ENCODE measurements around the gene ST6GAL2.

ST6GAL2 gene

GRCh38 chr2:106899786-106900530 lies 14.0 kb upstream of the ST6GAL2 start:
- no peak for TF ChIP-seq CTCF (IDR thresholded peaks at IDR 0.05; ENCODE audit: low read depth, low read length)
- no peak overlapping the region for H3K4me3 ChIP-seq (replicated peaks in 1 of 2; ENCODE audit: low read depth in 2 of 2, low read length in 2 of 2)
- DNase-seq (ENCODE audit: low read depth in 2 of 2): no peak

GRCh38 chr2:106894545-106894944 lies 8.6 kb upstream of the ST6GAL2 start:
- no peak overlapping the region for H3K4me3 ChIP-seq (replicated peaks in 1 of 2; ENCODE audit: low read depth in 2 of 2, low read length in 2 of 2)
- TF ChIP-seq CTCF (IDR thresholded peaks at IDR 0.05; ENCODE audit: low read depth, low read length): no peak
- no peak for DNase-seq (ENCODE audit: low read depth in 2 of 2)

GRCh38 chr2:106892048-106892447 lies 6.1 kb upstream of the ST6GAL2 start:
- no peak for TF ChIP-seq CTCF (IDR thresholded peaks at IDR 0.05; ENCODE audit: low read depth, low read length)
- H3K4me3 ChIP-seq (replicated peaks in 1 of 2; ENCODE audit: low read depth in 2 of 2, low read length in 2 of 2): no peak overlapping the region
- no peak for DNase-seq (ENCODE audit: low read depth in 2 of 2)

- DNase-seq (ENCODE audit: low read depth in 2 of 2): no peak
- no peak overlapping the region for H3K4me3 ChIP-seq (replicated peaks in 1 of 2; ENCODE audit: low read depth in 2 of 2, low read length in 2 of 2)
- no peak for TF ChIP-seq CTCF (IDR thresholded peaks at IDR 0.05; ENCODE audit: low read depth, low read length)
Observed at GRCh38 chr2:106890606-106891005, 4.6 kb upstream of the ST6GAL2 start.

- TF ChIP-seq CTCF (IDR thresholded peaks at IDR 0.05; ENCODE audit: low read depth, low read length): no peak
- peak overlapping the region; percentile 36 to 46 for H3K4me3 ChIP-seq (replicated peaks in 1 of 2; ENCODE audit: low read depth in 2 of 2, low read length in 2 of 2)
- peak; percentile 21 to 26 for DNase-seq (ENCODE audit: low read depth in 2 of 2)
Observed at GRCh38 chr2:106886916-106887758, 1.2 kb upstream of the ST6GAL2 start.

GRCh38 chr2:106885329-106885728 lies 638 bp downstream of the ST6GAL2 start:
- peak in 1 of 2 donors; percentile 1 for DNase-seq (ENCODE audit: low read depth in 2 of 2)
- no peak for TF ChIP-seq CTCF (IDR thresholded peaks at IDR 0.05; ENCODE audit: low read depth, low read length)
- H3K4me3 ChIP-seq (replicated peaks in 1 of 2; ENCODE audit: low read depth in 2 of 2, low read length in 2 of 2): no peak overlapping the region
